HEK293 (cell line): ENCODE measurements around the gene ASPHD1.

Experiments used
- CTCF ChIA-PET: fragments of 350-600 bp; formaldehyde crosslinking; extraction: SDS; loops from one replicate; lab custom pipeline; 2021; ENCODE audit warnings: antibody characterized with exemption; lab: Yijun Ruan, JAX
- POLR2A ChIA-PET: fragments of 300-600 bp; formaldehyde crosslinking; extraction: SDS; loops from one replicate; lab custom pipeline; 2020; ENCODE audit warnings: antibody characterized with exemption, inconsistent platforms; lab: Yijun Ruan, JAX
- H3K27ac ChIP-seq: fragments of 200-500 bp; sonication (Bioruptor generic); 2 replicates; pipeline ENCODE4 v1.5.1; 2014; ENCODE audit warnings: low read depth, low read length, control low read depth, inconsistent platforms; ENCODE audit errors: extremely low read depth
- H3K36me3 ChIP-seq, 2 experiments: fragments of 200-500 bp in 1 of 2; sonication (Bioruptor generic) in 1 of 2; 1 replicate in 1 of 2; 2 replicates in 1 of 2; pipeline ENCODE4 v1.5.1; 2014 to 2017; ENCODE audit warnings: inconsistent platforms in 2 of 2, low read length in 2 of 2; ENCODE audit not compliant: control insufficient read depth in 2 of 2, insufficient read depth in 1 of 2
- H3K4me1 ChIP-seq: fragments of 200-500 bp; sonication (Bioruptor generic); 2 replicates; pipeline ENCODE4 v1.5.1; 2014; ENCODE audit warnings: mild to moderate bottlenecking, low read length, inconsistent platforms; ENCODE audit not compliant: control insufficient read depth, insufficient read depth
- H3K4me3 ChIP-seq: 2 replicates; pipeline ENCODE4 v1.5.1; 2011; ENCODE audit warnings: low read depth, mild to moderate bottlenecking, control low read depth, low read length, moderate library complexity
- H3K9me3 ChIP-seq: fragments of 200-500 bp; sonication (Bioruptor generic); 2 replicates; pipeline ENCODE4 v1.5.1; 2014; ENCODE audit warnings: low read depth, low read length, inconsistent platforms; ENCODE audit not compliant: control insufficient read depth, insufficient read depth
- FEZF1 ChIP-seq: fragments of 450-650 bp; formaldehyde crosslinking; IDR thresholded peaks from 2 replicates; pipeline ENCODE4 v1.5.1; 2016; ENCODE audit warnings: missing biosample characterization, missing genetic modification characterization
- HOXA7 ChIP-seq: sonication (generic); formaldehyde crosslinking; IDR thresholded peaks from 2 replicates; pipeline ENCODE4 v1.8.1; 2022; ENCODE audit warnings: missing genetic modification reagents, borderline replicate concordance
- MZF1 ChIP-seq: fragments of 450-650 bp; formaldehyde crosslinking; IDR thresholded peaks from 2 replicates; pipeline ENCODE4 v1.5.1; 2017; ENCODE audit warnings: missing biosample characterization, missing genetic modification characterization, borderline replicate concordance
- SCRT2 ChIP-seq: fragments of 450-650 bp; formaldehyde crosslinking; IDR thresholded peaks from 2 replicates; pipeline ENCODE4 v1.5.1; 2016; ENCODE audit warnings: missing biosample characterization, missing genetic modification characterization
- TRIM28 ChIP-seq: IDR thresholded peaks from 2 replicates; pipeline ENCODE4 v1.6.1; 2011; ENCODE audit warnings: low read length, control low read depth, borderline replicate concordance
- YY1 ChIP-seq: fragments of 450-650 bp; formaldehyde crosslinking; IDR thresholded peaks from 2 replicates; pipeline ENCODE4 v1.5.1; 2018; ENCODE audit warnings: missing biosample characterization, missing genetic modification characterization
- ZNF146 ChIP-seq: fragments of 450-650 bp; formaldehyde crosslinking; IDR thresholded peaks from 2 replicates; pipeline ENCODE4 v1.5.1; 2016; ENCODE audit warnings: missing biosample characterization, missing genetic modification characterization
- ZNF148 ChIP-seq: fragments of 450-650 bp; formaldehyde crosslinking; IDR thresholded peaks from 2 replicates; pipeline ENCODE4 v1.5.0; 2017; ENCODE audit warnings: missing biosample characterization, missing genetic modification characterization, borderline replicate concordance
- ZNF175 ChIP-seq: fragments of 450-650 bp; formaldehyde crosslinking; IDR thresholded peaks from 2 replicates; pipeline ENCODE4 v1.5.1; 2016; ENCODE audit warnings: missing biosample characterization, missing genetic modification characterization
- ZNF280D ChIP-seq: fragments of 450-650 bp; formaldehyde crosslinking; IDR thresholded peaks from 2 replicates; pipeline ENCODE4 v1.5.1; 2016; ENCODE audit warnings: missing biosample characterization, missing genetic modification characterization
- ZNF394 ChIP-seq: fragments of 450-650 bp; formaldehyde crosslinking; IDR thresholded peaks from 2 replicates; pipeline ENCODE4 v1.5.1; 2016; ENCODE audit warnings: missing biosample characterization, missing genetic modification characterization, mild to moderate bottlenecking, moderate library complexity, borderline replicate concordance
- ZNF501 ChIP-seq: fragments of 450-650 bp; formaldehyde crosslinking; IDR thresholded peaks from 2 replicates; pipeline ENCODE4 v1.5.1; 2016; ENCODE audit warnings: missing biosample characterization, missing genetic modification characterization
- ZNF555 ChIP-seq: fragments of 450-650 bp; formaldehyde crosslinking; conservative IDR thresholded peaks from 2 replicates; pipeline ENCODE4 v1.5.1; 2017; ENCODE audit warnings: missing biosample characterization, mild to moderate bottlenecking, missing genetic modification characterization, inconsistent platforms
- ZNF610 ChIP-seq: fragments of 450-650 bp; formaldehyde crosslinking; IDR thresholded peaks from 2 replicates; pipeline ENCODE4 v1.5.1; 2016; ENCODE audit warnings: missing biosample characterization, missing genetic modification characterization, borderline replicate concordance
- ZNF692 ChIP-seq: fragments of 450-650 bp; formaldehyde crosslinking; IDR thresholded peaks from 2 replicates; pipeline ENCODE4 v1.5.1; 2016; ENCODE audit warnings: missing biosample characterization, missing genetic modification characterization

The ASPHD1 gene

GRCh38 chr16:29922326-29922725, 22.0 kb downstream of the ASPHD1 start:
- TF ChIP-seq FEZF1 (no peak), ZNF175 (no peak), ZNF146 (tag by site-specific recombination) (no peak), ZNF610 (no peak)
- CTCF ChIA-PET: interaction anchor here (0.6 to 0.8 kb wide), 3 partner anchors 13 to 1684 kb away, joined by 3 to 5 read pairs (median 3); no protein-coding TSS in a partner anchor
- Histone ChIP-seq H3K27ac (no peak overlapping the region), H3K36me3 (peaks cover 10 to 44% of the 10 kb centered on the region in 2 experiments), H3K4me3 (no peak overlapping the region), H3K4me1 (peaks cover 4% of the 10 kb centered on the region; the same call in 1 of the 2 replicates), H3K9me3 (no peaks in the 10 kb centered on the region)
- POLR2A ChIA-PET: interaction anchor here (1.2 kb wide), 1 partner anchor 55 kb away, joined by 3 read pairs; no protein-coding TSS in a partner anchor

- Histone ChIP-seq H3K36me3 (peaks cover 10 to 40% of the 10 kb centered on the region in 2 experiments), H3K4me3 (no peak overlapping the region), H3K4me1 (peaks cover 4% of the 10 kb centered on the region; the same call in 1 of the 2 replicates), H3K27ac (no peak overlapping the region), H3K9me3 (no peaks in the 10 kb centered on the region)
- ChIA-PET CTCF (interaction anchor here (0.6 to 0.8 kb wide), 3 partner anchors 13 to 1685 kb away, joined by 3 to 5 read pairs (median 3); no protein-coding TSS in a partner anchor), POLR2A (interaction anchor here (1.2 kb wide), 1 partner anchor 54 kb away, joined by 3 read pairs; no protein-coding TSS in a partner anchor)
- no peak for TF ChIP-seq ZNF501
- no peak for TF ChIP-seq ZNF394
- no peak for TF ChIP-seq ZNF692
- TF ChIP-seq HOXA7 (CRISPR knock-in tag): no peak
- TF ChIP-seq ZNF148 (tag by site-specific recombination): no peak
- TF ChIP-seq YY1: no peak
- no peak for TF ChIP-seq ZNF280D (tag by site-specific recombination)
- no peak for TF ChIP-seq TRIM28
- TF ChIP-seq ZNF555: no peak
- TF ChIP-seq MZF1: no peak
- no peak for TF ChIP-seq SCRT2
These were observed 22.8 kb downstream of the ASPHD1 start for GRCh38 chr16:29922986-29923501.
